NB4 (cell line): ENCODE results near the gene GPR183.

Experiments
- DNase-seq: peaks from one replicate; pipeline ENCODE4 v3.0.0; 2010; ENCODE audit warnings: low read depth
- H3K4me3 ChIP-seq: one replicate; pipeline ENCODE4 v1.5.1; 2011; ENCODE audit warnings: mild to moderate bottlenecking, low read depth, low read length, moderate library complexity
- CTCF ChIP-seq: IDR thresholded peaks from one replicate; pipeline ENCODE4 v1.5.1; 2012; ENCODE audit warnings: low read depth, low read length
- MAX ChIP-seq: IDR thresholded peaks from 2 replicates; pipeline ENCODE4 v1.6.1; 2011; ENCODE audit warnings: low read depth, low read length
- MYC ChIP-seq: IDR thresholded peaks from 2 replicates; pipeline ENCODE4 v1.6.1; 2011; ENCODE audit warnings: low read depth, low read length
- POLR2A ChIP-seq: IDR thresholded peaks from 2 replicates; pipeline ENCODE4 v1.6.1; 2011; ENCODE audit warnings: mild to moderate bottlenecking; ENCODE audit not compliant: insufficient read length; ENCODE audit errors: extremely low read depth

Gene GPR183

DNA sequence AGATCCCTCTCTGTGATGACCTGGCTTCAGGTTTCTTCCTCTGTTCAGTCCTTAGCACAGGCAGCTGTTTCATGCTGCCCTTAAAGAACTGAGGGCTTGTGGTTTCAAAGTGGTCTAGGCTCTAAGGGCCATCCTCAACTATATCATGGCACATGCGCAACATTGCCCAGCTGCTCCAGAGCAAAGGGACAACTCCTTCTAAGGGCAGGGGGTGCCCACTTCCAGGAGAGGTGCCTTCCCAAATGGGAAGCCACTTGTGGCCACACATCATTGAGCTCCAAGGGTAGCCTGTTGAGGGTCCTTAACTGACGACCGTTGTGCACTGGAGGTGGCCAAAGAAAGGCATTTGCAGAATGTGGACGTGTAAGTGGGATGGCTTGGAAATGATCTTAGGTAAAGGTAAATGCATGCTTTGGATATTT lies 7.3 kb downstream of the GPR183 start:
- H3K4me3 ChIP-seq, result no peak overlapping the region

GRCh38 chr13:99299256-99299919 lies 7.8 kb downstream of the GPR183 start:
- H3K4me3 ChIP-seq, result no peak overlapping the region

More for the DNA sequence above, 7.3 kb downstream of the GPR183 start:
- TF ChIP-seq MAX, result no peak
- no peak for TF ChIP-seq MYC
- TF ChIP-seq CTCF, result no peak
- TF ChIP-seq POLR2A, result no peak
- no peak for DNase-seq

DNA sequence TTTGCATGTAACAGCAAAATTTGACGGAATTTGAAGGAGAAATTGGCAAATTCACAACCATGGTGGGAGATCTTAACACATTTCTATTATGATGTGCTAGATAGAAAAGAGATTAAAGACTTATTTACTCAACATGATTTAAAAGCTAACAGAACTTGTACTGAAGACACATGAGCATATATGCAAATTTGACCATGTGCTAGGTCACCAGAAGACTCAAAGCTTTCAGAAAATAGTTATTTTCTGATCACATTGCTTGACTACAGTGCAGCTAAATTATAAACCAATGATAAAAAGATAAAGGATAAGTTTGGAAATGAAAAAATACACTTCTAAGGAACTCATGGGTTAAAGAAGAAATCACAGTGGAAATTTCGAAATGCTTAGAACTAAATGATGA lies 9.1 kb downstream of the GPR183 start:
- DNase-seq, result no peak
- TF ChIP-seq MAX (no peak), CTCF (no peak), POLR2A (no peak)
- H3K4me3 ChIP-seq, result no peak overlapping the region

More at GRCh38 chr13:99299256-99299919, 7.8 kb downstream of the GPR183 start:
- TF ChIP-seq MAX (no peak), CTCF (no peak), MYC (no peak), POLR2A (no peak)
- no peak for DNase-seq

DNA sequence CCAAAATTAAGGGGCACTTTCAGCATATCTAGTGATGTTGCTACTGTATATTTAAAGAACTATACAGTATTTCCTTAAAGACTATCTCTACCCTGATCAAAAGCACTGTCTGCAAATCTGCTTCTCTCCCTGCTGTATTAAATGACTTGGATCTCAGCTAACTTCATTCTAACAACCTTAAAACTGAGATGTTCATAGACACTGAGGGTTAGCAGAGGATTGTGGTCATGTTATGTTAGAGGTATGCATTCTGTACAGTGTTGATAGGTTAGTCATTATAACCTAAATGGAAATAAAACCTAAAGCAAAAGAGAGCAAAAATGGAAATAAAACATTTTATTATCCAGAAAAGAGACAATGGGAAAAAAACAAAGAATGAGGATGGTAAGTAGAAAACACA lies 9.9 kb downstream of the GPR183 start:
- no peak for DNase-seq
- no peak overlapping the region for H3K4me3 ChIP-seq
- no peak for TF ChIP-seq POLR2A
- no peak for TF ChIP-seq CTCF
- TF ChIP-seq MYC, result no peak
- TF ChIP-seq MAX, result no peak

- no peak for TF ChIP-seq MYC
- H3K4me3 ChIP-seq, result no peak overlapping the region
- no peak for DNase-seq
These were observed 10.8 kb downstream of the GPR183 start for GRCh38 chr13:99296398-99296797.

GRCh38 chr13:99295488-99296252 lies 11.5 kb downstream of the GPR183 start:
- TF ChIP-seq MAX (no peak), POLR2A (no peak), CTCF (no peak), MYC (no peak)
- no peak overlapping the region for H3K4me3 ChIP-seq
- DNase-seq, result no peak
